Stimulated activated CD8-positive, alpha-beta memory T cell treated with anti-CD3 and anti-CD28 coated beads, Interleukin-4, amount 100 ng/mL, for 24 hours (primary cell): ENCODE results near the gene GGA2.
"Not testable (repeated sequence)": the region's sequence is repeated elsewhere in the genome, so short reads cannot be mapped to it uniquely, and the experiment has no call there.

Experiments used
- DNase-seq: peaks from one replicate; pipeline ENCODE4 v3.0.0-alpha.2; 2020; ENCODE audit warnings: low read depth

GGA2 gene

GRCh38 chr16:23510164-23510914 is at the start of gene GGA2:
TSS of gene GGA2 (minus strand) at chr16:23510494. CDS start at chr16:23510411, 83 bp downstream.
- DNase-seq, result peak; percentile 74

GRCh38 chr16:23557779-23558702 is 47.7 kb upstream of the GGA2 start:
- DNase-seq, result no peak

- DNase-seq, result peak; percentile 98
These were observed 46.8 kb upstream of the GGA2 start, which contains the start of the genes EARS2 and UBFD1 for GRCh38 chr16:23556881-23557778. TSS of gene EARS2 (minus strand) at chr16:23557350. CDS start at chr16:23557343, 7 bp downstream. TSS of gene UBFD1 (plus strand) at chr16:23557727. CDS start at chr16:23557743, 16 bp downstream.

- DNase-seq, result no peak
These were observed 44.2 kb upstream of the GGA2 start for GRCh38 chr16:23554536-23554935.

GRCh38 chr16:23552161-23552560 is 41.9 kb upstream of the GGA2 start:
- DNase-seq, result no peak

- no peak for DNase-seq
These were observed 39.6 kb upstream of the GGA2 start for GRCh38 chr16:23549938-23550337.

GRCh38 chr16:23544436-23544835 is 34.1 kb upstream of the GGA2 start:
- no peak for DNase-seq

GRCh38 chr16:23540817-23541178 is 30.5 kb upstream of the GGA2 start:
- DNase-seq, result not testable (repeated sequence)

- DNase-seq, result no peak
These were observed 29.9 kb upstream of the GGA2 start for GRCh38 chr16:23539984-23540816.

GRCh38 chr16:23538919-23539278 is 28.6 kb upstream of the GGA2 start:
- no peak for DNase-seq

GRCh38 chr16:23537390-23537789 is 27.1 kb upstream of the GGA2 start:
- DNase-seq, result no peak

- DNase-seq, result no peak
These were observed 25.6 kb upstream of the GGA2 start for GRCh38 chr16:23535901-23536300.

- no peak for DNase-seq
These were observed 24.9 kb upstream of the GGA2 start for GRCh38 chr16:23534868-23535860.

- DNase-seq, result no peak
These were observed 22.2 kb upstream of the GGA2 start for GRCh38 chr16:23532448-23532847.

GRCh38 chr16:23530062-23530461 is 19.8 kb upstream of the GGA2 start:
- no peak for DNase-seq

- no peak for DNase-seq
These were observed 18.5 kb upstream of the GGA2 start for GRCh38 chr16:23528644-23529310.

- DNase-seq, result no peak
These were observed 17.8 kb upstream of the GGA2 start for GRCh38 chr16:23527961-23528643.

GRCh38 chr16:23524886-23525285 is 14.6 kb upstream of the GGA2 start:
- no peak for DNase-seq
